GM21786 (cell line): ENCODE results near the gene GTPBP2.

ENCODE experiments used
- ATAC-seq: cut with Tn5 transposase; IDR thresholded peaks from one replicate; pipeline ENCODE4 v1.9.1; 2021; ENCODE audit not compliant: unreplicated experiment

GTPBP2 gene, protein sequence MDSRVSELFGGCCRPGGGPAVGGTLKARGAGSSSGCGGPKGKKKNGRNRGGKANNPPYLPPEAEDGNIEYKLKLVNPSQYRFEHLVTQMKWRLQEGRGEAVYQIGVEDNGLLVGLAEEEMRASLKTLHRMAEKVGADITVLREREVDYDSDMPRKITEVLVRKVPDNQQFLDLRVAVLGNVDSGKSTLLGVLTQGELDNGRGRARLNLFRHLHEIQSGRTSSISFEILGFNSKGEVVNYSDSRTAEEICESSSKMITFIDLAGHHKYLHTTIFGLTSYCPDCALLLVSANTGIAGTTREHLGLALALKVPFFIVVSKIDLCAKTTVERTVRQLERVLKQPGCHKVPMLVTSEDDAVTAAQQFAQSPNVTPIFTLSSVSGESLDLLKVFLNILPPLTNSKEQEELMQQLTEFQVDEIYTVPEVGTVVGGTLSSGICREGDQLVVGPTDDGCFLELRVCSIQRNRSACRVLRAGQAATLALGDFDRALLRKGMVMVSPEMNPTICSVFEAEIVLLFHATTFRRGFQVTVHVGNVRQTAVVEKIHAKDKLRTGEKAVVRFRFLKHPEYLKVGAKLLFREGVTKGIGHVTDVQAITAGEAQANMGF

DNA sequence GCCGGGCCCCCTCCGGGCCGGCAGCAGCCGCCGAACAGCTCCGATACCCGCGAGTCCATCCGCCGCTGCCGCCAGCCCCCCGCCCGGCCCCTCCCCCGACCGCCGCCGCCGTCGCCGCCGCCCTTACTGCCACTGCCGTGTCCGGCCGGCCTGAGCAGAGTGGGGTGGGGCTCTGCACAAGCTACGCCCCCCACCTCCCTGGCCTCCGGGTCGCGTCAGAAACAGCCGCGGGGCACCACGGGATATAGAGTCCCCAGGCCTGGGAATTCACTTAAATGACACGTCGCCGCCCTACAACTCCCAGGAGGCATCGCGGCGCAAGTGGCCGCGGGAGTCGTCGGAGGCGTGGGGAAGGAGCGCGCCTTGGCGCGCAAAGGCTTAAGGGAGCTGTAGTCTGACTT, at the start of gene GTPBP2:
TSS of gene GTPBP2 (minus strand) at position 161 of the 401 bp plus-strand sequence. CDS start at position 59, 102 bp downstream.
- ATAC-seq, result peak; percentile 79

DNA sequence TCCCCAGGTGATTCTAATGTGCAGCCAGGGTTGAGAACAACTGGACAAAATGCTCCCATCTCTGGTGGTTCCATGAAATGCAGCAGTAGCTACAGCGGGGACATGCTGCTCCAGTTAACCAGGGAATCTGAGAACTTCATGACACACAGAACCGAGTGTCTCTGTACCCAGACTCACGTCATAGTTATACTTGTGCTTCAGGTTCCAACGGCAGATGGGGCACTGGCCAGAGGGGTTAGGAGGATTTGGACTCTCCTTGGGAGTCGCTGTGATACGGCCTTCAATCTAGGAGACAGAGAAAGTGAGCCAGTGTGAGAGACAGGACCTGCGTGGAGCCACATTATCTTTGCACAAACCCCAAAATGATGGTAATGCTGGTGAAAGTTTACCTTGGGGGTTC, 49.3 kb upstream of the GTPBP2 start:
- ATAC-seq, result no peak

DNA sequence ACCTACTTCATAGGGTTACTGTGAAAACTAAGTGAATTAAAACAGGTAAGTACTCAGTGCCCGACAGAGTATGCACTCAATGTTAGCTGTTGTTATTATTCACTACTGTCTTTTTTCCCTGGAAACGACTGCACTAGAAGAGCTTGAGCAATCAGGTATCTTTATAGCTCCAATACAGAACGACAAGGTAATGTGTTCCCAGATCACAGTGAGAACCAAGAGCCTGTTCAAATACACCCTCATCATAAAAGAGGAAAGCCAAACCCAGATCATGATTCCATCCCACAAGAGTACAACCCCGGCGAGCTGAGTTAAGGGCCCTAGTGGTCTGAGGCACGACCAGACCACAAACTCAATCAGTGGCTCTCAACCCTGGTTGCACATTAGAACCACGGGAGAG, 48.7 kb upstream of the GTPBP2 start:
- ATAC-seq, result no peak

DNA sequence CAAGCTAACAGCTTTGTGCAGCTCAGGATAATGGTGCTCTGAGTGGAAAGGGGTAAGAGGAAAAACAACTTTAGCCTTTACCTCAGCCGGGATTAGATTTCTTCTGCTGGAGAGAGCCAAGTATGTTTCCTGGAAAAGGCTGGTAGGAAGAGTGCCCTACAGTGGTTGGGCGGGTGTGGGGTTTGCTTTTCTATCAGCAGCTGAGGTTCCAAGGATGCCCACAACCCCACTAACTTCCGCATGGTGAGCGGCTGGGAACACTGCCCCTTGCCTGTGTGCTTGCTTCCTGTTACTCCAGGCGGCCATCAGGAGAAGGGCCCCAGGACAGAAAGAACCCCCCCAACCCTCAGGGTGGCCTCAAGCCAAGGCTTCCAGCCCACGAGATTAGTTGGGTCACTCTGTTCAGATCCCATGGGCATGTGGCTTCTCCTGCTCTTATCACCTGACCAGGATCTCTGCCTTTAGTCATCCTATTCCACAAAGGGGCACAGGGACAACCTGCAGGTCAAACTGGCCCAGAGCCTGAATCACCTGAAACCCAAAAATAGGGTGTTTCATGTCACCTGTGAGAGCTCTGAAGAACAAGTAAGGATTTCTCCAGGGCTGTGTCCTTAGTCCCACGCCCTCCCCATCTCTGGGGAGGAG, 48.0 kb upstream of the GTPBP2 start:
- no peak for ATAC-seq

DNA sequence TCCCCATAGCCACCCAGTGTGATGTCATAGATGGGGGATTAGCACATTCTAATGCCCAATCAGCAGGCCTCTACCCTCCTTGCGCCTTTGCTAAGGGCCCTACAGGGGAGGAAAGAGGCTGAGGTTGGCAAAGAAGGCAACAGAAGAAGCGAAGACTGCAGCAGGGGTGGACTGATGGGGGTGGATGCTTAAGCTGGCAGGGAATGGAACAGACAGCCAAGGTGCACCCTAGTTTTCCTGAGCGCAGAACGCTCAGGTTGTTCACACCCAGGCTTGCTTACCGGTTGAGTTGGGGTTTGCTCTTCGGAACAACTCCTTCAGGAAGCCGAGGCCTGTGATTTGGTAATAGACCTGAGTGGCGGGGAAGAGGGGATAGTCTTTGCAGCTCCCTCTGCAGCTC, 45.9 kb upstream of the GTPBP2 start:
- ATAC-seq, result no peak

DNA sequence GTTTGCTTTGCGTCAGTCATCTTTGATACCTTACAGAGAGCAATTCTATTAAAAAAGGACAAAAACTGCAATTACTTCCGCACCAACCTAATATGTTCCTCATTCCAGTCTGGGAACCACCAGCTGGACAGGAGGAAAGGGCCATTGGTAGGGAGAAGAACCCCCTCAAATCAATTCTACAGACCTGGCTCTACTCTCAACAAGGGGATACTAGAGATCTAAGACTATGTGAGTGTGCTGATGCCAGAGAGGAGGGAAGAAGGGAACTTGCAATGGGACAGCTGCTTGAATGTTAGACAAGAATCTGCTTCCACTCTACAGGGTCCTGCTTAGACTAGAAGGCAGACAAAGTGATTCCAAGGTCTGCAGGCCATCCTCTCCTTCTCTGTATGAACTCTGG, 45.2 kb upstream of the GTPBP2 start:
- ATAC-seq, result no peak

DNA sequence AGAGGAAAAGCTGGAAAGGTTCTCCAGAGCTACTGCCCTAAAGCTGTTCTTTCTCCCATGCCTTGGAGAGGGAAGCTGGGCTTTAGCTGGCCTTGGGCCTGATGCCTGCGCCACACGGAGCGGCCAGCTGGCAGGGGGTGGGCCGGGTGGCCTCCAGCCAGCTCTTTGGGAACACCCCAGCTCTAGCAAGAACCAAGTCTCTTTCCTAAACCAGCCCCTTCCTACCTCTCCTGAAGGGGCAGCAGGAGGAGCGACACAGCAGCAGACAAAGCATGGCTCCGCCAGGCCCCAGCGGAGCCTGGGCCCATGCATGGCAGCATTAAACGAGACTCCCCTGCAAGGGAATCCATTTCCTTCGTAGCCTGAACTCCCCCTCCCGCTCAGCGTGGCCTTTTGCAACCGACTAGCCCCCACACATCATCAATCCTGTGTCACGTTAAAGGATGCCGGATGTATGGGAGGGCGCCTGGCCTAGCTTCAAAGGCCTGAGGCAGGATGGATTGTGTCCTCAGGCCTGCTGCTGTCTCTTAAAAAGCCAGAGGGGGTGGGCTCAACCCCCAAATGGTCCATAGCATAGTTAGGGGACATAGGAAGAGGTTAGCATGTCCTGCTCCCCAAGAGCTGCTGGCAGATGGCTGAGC, 44.5 kb upstream of the GTPBP2 start:
- no peak for ATAC-seq

DNA sequence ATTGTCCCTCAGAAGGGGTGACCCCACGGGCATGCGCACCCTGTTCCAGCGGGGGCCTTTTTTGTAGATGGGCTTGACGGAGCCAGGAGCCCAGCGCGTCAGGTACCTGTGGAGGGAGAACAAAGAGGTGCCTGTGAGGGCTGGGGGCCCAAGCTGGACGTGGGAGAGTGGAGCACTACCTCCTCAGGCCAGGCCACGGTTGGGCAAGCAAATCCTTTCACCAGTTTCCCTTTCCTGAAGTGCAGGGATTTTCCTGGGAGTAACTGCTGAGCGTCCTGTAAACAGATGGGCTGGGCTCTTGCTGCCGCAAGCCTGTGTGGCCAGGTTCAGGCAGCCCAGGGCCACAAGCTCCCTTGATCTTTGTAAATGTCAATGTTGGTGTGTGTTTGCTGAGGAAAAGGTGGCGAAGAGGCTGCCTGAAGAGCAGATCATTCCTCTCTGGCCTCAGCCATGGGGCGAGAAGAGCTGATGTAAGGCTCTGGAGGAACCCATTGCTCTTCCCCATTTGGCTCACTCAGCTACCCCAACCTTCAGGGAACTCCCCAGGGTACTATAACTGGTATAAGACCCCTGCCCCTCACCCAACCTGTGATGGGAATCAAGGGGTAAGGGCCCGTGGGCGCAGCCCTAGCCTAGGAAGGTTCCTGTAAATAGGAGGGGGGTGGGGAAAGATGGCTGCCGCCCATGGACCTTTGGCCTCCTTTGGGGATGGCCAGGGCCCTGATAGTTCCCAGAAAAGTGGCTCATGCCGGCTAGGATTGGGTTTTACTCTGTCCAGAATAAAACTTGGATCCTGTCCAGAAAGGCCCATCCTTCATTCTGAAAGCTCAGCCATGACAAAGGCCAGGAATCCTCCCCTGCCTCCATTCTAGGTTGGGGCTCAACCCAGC, 43.0 kb upstream of the GTPBP2 start:
- no peak for ATAC-seq

DNA sequence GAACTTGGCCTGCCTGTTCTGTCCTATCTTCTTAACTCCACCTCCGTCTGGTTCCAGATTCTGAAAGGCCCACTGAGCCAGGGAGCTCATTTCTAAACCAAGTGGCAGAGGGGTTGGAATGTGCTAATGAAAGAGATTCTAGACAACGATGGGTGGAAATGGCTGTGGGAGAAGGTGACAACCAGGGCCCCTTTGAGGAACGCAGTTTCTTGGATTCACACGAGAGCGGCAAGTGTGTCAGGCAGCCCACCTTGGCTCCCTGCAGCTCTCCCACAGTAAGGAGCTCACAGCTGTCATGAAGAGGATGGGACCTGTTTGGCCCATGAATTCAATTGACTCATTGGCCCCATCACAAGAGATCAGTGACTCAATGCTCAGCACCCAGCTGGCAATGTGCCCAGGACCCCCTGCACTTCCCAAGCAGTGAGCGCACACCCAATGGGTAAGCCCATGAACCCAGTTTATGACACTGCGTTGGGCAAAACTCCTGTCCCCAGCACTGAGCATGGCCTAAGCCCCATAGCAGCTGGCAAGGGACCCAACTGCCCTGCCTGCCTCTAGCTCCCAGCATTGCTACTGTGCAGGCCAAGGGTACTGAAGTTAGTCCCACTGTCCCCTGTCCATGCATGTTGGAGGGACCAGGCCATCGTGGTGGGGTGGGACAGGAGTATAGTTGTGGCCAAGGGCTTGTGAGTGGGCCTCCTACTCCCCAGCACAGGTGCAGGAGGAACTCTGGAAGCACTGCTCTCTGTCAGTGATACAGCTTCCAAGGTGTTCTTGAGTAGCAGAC, 42.1 kb upstream of the GTPBP2 start:
- no peak for ATAC-seq

DNA sequence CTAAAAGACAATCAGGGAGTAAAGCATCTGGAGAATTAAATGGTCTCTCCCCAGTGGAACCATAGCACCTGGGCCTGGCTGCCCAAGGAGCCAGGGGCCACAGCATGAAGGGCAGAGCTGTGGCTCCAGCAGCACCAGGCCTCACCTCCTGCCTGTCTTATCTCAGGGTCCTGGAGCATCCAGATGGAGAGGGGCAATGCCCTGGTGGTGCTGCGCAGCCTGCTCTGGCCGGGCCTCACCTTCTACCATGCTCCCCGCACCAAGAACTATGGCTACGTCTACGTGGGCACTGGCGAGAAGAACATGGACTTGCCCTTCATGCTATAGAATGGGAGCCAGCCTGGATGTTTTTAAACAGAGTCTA, 41.5 kb upstream of the GTPBP2 start:
- ATAC-seq, result no peak

DNA sequence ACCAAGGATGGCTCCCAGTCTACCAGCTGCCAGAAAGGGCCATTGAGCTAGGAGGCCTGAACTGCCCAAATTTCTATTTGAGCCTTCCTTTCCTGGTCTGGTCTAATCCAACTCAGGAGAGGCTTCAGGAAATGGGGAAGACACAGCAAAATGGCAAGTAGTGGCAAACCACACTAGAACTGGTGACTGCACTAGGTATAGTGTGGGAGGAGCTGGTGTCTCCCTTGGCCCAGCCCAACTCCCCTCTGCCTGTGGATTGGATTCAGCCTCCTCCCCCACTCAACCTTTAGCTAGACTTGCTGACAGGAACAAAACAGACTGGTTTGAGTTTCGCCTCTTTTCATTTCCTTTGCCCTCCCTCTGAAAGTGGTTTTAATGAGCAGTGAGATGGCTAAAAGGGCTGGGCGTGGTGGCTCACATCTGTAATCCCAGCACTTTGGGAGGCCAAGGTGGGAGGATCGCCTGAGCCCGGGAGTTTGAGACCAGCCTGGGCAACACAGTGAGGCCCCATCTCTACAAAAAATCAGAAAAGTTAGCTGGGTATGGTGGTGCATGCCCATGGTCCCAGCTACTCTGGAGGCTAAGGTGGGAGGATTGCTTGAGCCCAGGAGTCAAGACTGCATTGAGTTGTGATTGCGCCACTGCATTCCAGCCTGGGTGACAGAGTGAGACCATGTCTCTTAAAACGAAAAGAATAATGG, 41.0 kb upstream of the GTPBP2 start:
- ATAC-seq, result no peak

DNA sequence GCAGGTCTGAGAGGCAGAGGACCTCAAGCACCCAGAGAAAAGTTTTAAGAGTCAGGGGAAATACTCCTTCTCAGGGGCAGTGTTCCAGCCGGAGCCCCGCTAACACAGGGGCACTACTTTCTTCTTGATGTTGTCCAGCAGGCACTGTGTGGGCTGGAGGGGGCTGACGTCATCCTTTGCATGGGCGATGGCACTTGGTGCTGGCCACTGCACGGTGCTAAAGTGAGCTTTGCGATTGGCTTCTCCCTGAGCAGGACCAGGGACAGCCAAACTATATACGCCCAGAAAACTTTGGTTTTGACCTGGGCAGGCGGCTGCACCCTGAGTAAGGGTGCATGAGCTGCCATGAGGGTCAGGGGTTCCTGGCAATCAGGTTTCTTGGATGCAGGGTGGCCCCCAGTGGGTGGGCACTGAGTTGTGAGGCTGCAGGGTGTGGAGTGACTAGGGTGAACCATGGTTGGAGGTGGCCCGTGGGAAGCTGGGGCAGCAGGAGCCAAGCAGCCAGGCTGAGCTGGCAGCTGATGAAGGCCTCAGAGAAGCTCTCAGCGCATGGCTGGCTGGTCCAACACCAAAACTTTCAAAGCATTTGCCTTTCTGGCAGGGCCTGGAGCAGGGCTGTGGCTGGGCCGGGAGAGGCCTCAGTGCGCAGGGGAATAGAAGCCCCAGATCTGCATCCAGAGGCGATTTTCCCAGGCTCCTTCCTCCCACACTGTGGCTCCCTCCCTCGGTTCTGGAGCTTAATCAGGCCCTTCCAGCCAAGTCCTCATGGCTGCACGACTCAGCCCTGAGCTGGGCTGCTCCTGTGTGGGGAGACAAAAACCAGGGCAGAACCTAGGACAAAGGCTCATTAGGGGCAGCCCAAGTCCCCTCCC, 40.2 kb upstream of the GTPBP2 start:
- ATAC-seq, result no peak

DNA sequence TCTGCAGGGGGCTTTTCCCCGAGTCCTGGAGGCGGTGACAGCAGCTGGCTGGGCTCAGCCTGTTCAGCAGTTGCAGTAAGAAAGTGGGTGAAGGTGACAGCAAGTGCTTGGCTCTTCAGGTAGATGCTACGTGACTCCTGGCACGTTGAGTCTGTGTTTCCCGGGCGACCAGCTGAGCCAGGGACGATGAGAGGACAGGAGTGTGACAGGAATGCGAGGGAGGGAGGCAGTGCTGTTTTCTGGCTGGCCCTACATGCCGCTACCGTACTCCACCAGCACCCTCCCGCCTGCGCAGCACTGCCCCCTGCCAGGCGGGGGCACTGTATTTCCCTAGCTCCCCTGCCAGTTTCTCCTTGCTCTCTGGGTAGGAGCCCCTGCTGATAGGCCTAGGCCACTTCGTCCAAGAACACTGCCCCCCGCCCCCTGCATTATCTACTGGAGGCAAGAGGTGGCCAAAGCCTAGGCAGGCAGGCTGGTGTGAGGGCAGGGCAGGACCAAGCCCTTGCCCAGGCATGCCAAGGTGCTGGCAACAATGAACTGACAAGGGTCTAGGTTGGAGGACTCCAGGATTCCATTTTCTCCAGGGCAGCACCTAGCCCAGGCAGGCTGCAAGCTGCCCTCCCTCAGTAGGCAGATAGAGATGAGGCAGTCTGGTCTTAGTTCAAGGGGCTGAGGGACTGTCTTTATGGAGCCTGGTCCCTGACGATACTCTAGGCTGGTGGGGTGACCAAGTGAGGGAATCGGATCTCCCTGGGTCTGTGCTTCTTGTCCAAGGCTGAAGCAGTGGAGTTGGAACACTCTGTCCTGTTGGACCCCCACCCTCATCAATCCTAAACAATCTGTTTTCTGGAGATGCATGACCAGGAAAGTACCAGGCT, 39.3 kb upstream of the GTPBP2 start:
- ATAC-seq, result peak; percentile 50

DNA sequence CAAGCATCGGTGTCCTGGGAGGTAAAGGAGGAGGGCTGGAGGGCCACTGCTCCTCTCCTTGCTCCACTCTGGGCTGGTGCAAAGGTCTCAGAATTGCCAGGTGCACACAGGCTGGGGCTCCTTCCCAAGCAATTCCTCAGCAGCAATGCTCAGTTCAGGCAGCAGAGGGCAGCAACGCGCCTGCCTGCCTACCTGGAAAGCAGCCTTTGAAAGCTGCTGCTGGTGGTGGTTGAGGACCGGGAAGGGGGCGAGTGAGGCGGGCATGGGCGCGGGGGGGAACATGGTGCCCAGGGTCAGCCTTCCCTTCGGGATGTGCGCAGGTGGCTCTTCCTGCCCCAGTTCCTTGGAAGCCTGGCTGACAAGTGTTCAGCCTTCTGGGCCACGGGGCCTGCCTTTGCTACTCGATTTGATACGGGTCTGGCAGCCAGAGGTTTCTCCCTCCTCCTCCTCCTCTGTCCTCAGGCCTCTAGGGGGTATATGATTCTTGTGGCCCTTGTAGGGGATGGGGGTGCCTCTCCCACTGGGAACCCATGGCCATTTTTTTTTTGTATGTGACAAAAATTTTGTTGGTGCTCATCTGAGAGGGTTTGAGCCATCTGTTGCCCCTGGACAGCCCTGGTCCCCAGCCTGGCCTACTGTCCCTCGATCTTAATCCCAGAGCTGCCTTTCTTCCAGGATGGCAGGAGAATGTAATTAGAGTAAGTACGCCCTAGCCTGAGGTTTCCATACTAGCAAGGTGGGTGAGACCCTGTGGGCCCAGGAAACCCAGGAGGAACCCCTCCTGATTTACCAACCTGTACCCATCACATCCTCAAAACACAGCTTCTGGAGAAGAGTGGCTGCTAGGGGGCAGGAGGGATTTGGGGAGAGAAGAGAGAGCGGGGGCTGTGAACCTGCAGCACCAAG, 38.4 kb upstream of the GTPBP2 start:
- no peak for ATAC-seq

DNA sequence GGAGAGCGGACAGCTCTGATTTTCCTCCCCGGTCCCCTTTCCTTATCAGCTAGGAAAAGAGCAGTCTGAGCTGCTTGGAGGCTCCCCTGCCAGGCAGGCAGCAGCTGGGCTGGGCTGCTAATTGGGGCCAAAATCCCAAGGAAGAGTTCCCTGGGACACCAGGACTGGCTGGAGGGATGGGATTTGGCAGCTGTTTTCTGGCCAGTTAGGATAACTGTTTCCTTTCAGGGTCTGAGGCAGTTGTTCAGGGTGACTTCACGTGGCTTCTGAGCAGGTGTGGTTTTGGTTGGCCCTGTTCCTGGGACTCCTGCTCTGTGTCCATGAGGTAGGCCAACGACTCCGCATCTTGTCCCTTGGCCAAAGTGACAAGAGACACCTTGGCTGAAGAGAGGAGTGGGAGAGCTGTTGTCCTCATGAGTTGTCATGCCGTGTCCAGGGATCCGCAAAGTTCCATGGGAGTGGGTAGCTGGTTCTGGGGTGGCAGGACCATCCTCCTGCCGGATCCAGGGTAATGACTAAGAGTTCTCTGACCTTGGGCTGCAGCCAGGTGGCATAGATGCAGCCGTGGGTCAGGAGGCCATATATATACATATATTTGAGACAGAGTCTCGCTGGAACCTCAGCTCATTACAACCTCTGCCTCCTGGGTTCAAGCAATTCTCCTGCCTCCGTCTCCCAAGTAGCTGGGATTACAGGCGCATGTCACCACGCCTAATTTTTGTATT, 37.3 kb upstream of the GTPBP2 start:
- ATAC-seq, result no peak

DNA sequence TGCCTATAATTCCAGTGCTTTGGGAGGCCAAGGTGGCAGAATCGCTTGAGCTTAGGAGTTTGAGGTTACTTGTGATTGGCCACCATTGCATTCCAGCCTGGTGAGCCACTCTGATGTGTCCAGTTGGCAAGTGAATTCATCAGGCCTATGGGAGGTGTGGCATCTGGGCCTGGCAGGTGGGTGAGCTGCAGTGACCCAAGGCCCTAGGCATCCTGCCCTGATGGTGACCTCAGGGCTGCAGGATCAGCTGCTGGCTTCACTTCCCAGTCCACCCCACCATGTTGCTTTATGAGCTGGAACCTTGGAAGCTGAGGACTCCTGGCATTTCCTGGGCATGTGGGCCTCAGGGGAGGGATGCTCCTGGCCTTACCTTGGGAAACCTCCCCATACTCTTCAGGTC, 36.3 kb upstream of the GTPBP2 start:
- no peak for ATAC-seq
